ENCODE results near the gene RTN4RL2.

DNA sequence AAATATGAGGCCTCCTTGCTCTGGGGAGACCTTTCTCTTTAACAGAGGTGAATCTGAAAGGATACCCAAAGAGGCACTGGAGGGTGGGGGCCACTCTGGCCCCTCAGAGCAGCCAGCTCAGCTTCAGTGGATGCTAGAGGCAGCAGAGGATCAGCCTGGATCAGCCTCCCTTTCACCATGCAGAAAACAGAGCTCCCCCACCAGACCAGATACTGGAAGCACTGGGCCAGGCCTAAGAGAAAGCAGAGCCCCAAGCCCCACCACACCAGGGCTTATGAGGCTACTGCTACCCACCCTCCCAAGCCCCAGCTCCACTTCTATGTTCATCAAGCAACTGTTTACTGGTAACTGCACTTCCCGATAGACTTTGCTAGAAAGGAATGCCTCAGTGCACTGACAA lies 29.4 kb upstream of the RTN4RL2 start:
- TF ChIP-seq, protein P1, sequence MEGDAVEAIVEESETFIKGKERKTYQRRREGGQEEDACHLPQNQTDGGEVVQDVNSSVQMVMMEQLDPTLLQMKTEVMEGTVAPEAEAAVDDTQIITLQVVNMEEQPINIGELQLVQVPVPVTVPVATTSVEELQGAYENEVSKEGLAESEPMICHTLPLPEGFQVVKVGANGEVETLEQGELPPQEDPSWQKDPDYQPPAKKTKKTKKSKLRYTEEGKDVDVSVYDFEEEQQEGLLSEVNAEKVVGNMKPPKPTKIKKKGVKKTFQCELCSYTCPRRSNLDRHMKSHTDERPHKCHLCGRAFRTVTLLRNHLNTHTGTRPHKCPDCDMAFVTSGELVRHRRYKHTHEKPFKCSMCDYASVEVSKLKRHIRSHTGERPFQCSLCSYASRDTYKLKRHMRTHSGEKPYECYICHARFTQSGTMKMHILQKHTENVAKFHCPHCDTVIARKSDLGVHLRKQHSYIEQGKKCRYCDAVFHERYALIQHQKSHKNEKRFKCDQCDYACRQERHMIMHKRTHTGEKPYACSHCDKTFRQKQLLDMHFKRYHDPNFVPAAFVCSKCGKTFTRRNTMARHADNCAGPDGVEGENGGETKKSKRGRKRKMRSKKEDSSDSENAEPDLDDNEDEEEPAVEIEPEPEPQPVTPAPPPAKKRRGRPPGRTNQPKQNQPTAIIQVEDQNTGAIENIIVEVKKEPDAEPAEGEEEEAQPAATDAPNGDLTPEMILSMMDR (IDR thresholded peaks at IDR 0.05; ENCODE audit: low read length), result no peak
- TF ChIP-seq EZH2 (IDR thresholded peaks at IDR 0.05; ENCODE audit: borderline replicate concordance, low read length), result no peak
